Large intestine (tissue), 3 donors: Measurements from ENCODE around the gene LRRC74A. TPM values are rescaled to one million over a fixed set of nuclear protein-coding genes. Genes with fewer than 3 reads are reported as not detected.
A peak's percentile ranks its signal among the peaks of the same experiment; 100 is the strongest.

Experiments used
- DNase-seq, 2 donors: peaks; one replicate each; pipeline versions ENCODE4 v3.0.0 to v3.0.0-alpha.2; 2013
- H3K27ac ChIP-seq: one replicate; pipeline ENCODE4 v1.5.1; 2013; ENCODE audit warnings: low read length
- H3K27me3 ChIP-seq: 2 replicates; pipeline ENCODE4 v1.6.1; 2013; ENCODE audit warnings: low read length; ENCODE audit not compliant: control insufficient read depth, insufficient read depth
- H3K36me3 ChIP-seq: 2 replicates; pipeline ENCODE4 v1.6.1; 2013; ENCODE audit warnings: low read length; ENCODE audit not compliant: control insufficient read depth, insufficient read depth
- H3K4me1 ChIP-seq: one replicate; pipeline ENCODE4 v1.6.1; 2013; ENCODE audit warnings: low read length; ENCODE audit not compliant: control insufficient read depth, insufficient read depth
- H3K4me3 ChIP-seq: one replicate; pipeline ENCODE4 v1.5.1; 2013; ENCODE audit warnings: low read length
- H3K9me3 ChIP-seq: one replicate; pipeline ENCODE4 v1.6.1; 2013; ENCODE audit warnings: mild to moderate bottlenecking, low read depth, low read length, moderate library complexity; ENCODE audit not compliant: control insufficient read depth
- WGBS: methylation state at CpG from one replicate; pipeline ENCODE4 v1.1.5; 2013; ENCODE audit warnings: low lambda C conversion rate; ENCODE audit not compliant: insufficient coverage; 5-methylcytosine and 5-hydroxymethylcytosine counted together
- polyA plus RNA-seq: library from polyadenylated mRNA; unstranded; fragments of 120-200 nt; gene quantifications from one replicate; pipeline ENCODE4 v1.2.1, GENCODE V29; 2013

LRRC74A gene
- polyA plus RNA-seq, 1 donor: not detected

- no peaks in the 10 kb centered on the region for H3K9me3 ChIP-seq
- DNase-seq: no peak
- H3K27ac ChIP-seq: no peak overlapping the region
- H3K27me3 ChIP-seq: no peaks in the 10 kb centered on the region
- H3K4me3 ChIP-seq: no peak overlapping the region
- WGBS: 100% methylated on average over 1 of the region's 17 CpGs
- H3K36me3 ChIP-seq: no peaks in the 10 kb centered on the region
- H3K4me1 ChIP-seq: peaks cover 3% of the 10 kb centered on the region
Observed at GRCh38 chr14:76828339-76829012, 2.3 kb downstream of the LRRC74A start.

GRCh38 chr14:76829013-76829365, 2.8 kb downstream of the LRRC74A start:
- no peak overlapping the region for H3K27ac ChIP-seq
- no peaks in the 10 kb centered on the region for H3K9me3 ChIP-seq
- H3K4me1 ChIP-seq: peaks cover 3% of the 10 kb centered on the region
- H3K4me3 ChIP-seq: no peak overlapping the region
- WGBS: no CpG with 5 or more reads among the region's 3 CpGs
- no peak for DNase-seq
- H3K36me3 ChIP-seq: no peaks in the 10 kb centered on the region
- H3K27me3 ChIP-seq: no peaks in the 10 kb centered on the region

GRCh38 chr14:76829650-76830421, 3.6 kb downstream of the LRRC74A start:
- H3K27ac ChIP-seq: peak overlapping the region; percentile 12

DNA sequence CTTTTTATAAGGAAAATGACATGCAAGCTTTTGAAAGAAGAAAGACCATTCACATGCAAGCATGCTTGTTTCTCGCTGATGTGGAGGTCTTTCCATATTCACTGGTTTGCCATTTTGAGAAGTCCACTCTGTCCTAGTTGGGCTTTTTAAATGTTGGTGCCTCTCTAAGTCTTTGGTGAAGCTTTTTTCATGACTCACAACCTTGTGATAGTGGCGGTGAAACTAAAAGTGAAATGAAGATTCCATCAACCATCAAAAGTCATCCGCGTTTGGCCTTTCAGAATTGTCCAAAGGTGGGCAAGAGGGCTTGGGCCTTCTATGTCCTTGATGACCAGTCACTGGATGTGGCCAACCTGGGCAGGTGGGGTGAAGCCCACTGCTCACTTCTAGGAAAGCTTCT, 4.3 kb downstream of the LRRC74A start:
- no peak overlapping the region for H3K27ac ChIP-seq
- no CpG with 5 or more reads among the region's 4 CpGs for WGBS
- no peaks in the 10 kb centered on the region for H3K36me3 ChIP-seq
- no peaks in the 10 kb centered on the region for H3K9me3 ChIP-seq
- no peaks in the 10 kb centered on the region for H3K27me3 ChIP-seq
- peaks cover 10% of the 10 kb centered on the region for H3K4me1 ChIP-seq
- H3K4me3 ChIP-seq: no peak overlapping the region
- no peak for DNase-seq

More at GRCh38 chr14:76829650-76830421, 3.6 kb downstream of the LRRC74A start:
- no CpG with 5 or more reads among the region's 7 CpGs for WGBS
- Histone ChIP-seq H3K27me3 (no peaks in the 10 kb centered on the region), H3K4me3 (no peak overlapping the region), H3K36me3 (no peaks in the 10 kb centered on the region), H3K9me3 (no peaks in the 10 kb centered on the region), H3K4me1 (peaks cover 8% of the 10 kb centered on the region)
- DNase-seq: peak; percentile 20 to 55

- DNase-seq: peak; percentile 72 to 83
- no CpG with 5 or more reads among the region's 1 CpG for WGBS
- Histone ChIP-seq H3K36me3 (no peaks in the 10 kb centered on the region), H3K27ac (peak overlapping the region; percentile 51), H3K4me3 (no peak overlapping the region), H3K4me1 (peaks cover 10% of the 10 kb centered on the region), H3K27me3 (no peaks in the 10 kb centered on the region), H3K9me3 (no peaks in the 10 kb centered on the region)
Observed at GRCh38 chr14:76832503-76832988, 6.3 kb downstream of the LRRC74A start.

DNA sequence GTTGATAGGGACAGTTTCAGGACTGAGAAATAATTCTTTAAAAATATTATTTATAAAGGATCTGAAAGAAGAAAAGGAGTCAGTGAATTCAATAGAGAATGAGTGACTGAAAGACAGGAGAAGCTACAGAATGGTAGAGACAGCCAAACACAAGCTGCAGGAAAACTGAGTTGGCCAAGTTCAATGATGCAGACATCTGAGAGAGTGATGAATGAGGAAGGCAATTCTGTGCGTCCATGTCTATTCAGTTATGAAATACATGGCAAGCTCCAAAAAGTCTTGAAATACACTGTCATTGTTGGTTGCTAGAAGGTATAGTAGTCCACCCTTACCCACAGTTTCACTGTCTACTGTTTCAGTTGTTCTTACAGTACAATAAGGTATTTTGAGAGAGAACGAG, 6.8 kb downstream of the LRRC74A start:
- no peak for DNase-seq
- Histone ChIP-seq H3K36me3 (no peaks in the 10 kb centered on the region), H3K4me1 (peaks cover 10% of the 10 kb centered on the region), H3K27ac (no peak overlapping the region), H3K27me3 (no peaks in the 10 kb centered on the region), H3K4me3 (no peak overlapping the region), H3K9me3 (no peaks in the 10 kb centered on the region)
- WGBS: no CpG with 5 or more reads among the region's 2 CpGs

DNA sequence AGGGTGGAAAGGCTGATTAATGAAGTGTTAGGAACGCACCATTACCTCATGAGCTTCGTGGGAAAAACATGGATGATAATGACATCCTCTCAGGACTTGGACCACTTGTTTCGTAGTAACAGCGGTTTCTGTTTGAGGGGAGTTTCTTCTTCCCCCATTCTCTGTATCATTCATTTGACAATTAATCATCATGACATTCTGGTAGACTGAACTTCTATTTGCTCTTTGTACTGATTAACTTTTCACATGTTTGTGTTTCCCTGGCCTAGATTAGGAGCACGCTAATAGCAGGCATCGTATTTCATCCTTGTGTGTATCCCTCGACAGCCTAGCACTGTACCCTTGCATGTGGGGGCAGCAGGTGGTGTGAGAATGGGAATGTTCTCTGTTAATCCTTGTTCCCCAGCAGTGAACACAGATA, 8.0 kb downstream of the LRRC74A start:
- Histone ChIP-seq H3K27ac (no peak overlapping the region), H3K4me3 (no peak overlapping the region)
- 0% methylated on average over 2 of the region's 7 CpGs for WGBS

GRCh38 chr14:76836029-76836630, 9.9 kb downstream of the LRRC74A start:
- Histone ChIP-seq H3K27me3 (no peaks in the 10 kb centered on the region), H3K4me3 (no peak overlapping the region), H3K9me3 (no peaks in the 10 kb centered on the region), H3K36me3 (no peaks in the 10 kb centered on the region), H3K4me1 (peaks cover 10% of the 10 kb centered on the region), H3K27ac (no peak overlapping the region)
- no CpG with 5 or more reads among the region's 13 CpGs for WGBS
- DNase-seq: no peak

More for the DNA sequence above, 8.0 kb downstream of the LRRC74A start:
- H3K9me3 ChIP-seq: no peaks in the 10 kb centered on the region
- DNase-seq: peak in 1 of 2 donors; percentile 67
- no peaks in the 10 kb centered on the region for H3K27me3 ChIP-seq
- H3K4me1 ChIP-seq: peaks cover 10% of the 10 kb centered on the region
- H3K36me3 ChIP-seq: no peaks in the 10 kb centered on the region

DNA sequence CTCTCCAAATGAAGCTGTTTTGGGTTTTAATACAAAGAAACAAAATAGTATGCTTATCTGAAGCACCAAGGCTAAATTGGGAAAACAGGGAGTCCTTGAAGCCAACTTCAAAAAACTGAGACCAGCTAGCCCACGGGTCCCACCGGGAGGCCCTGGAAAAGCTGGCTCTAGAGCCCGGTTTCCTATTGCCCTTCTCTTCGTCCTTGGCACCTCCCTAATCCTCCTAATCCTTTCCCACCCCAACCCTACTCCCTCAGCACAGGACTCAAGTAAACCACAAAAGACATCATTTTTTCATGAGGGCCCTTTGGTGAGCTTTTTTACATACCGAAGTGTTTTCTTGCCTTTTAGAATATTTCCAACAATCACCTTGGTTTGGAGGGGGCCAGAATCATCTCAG, 11.3 kb downstream of the LRRC74A start:
- Histone ChIP-seq H3K9me3 (no peaks in the 10 kb centered on the region), H3K27me3 (no peaks in the 10 kb centered on the region), H3K4me3 (no peak overlapping the region), H3K36me3 (no peaks in the 10 kb centered on the region), H3K4me1 (peaks cover 6% of the 10 kb centered on the region), H3K27ac (no peak overlapping the region)
- no CpG with 5 or more reads among the region's 5 CpGs for WGBS
- DNase-seq: no peak

DNA sequence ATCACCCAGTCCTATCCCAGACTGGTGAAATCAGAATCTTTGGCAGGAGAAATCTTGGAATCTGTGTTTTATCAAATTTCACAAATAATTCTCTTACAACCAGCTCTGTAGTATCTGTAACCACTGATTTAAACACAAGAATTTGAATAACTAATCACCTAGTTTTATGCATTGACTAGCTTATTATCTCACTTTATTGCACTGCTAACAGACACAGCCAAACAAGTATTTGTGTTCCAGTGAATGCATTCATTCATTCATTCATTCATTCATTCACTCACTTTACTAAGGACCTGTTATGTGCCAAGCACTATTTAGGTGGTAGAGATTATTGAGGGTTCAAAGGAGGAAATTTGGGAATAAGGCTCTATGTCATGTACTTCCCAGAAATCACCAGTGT, 16.2 kb downstream of the LRRC74A start:
- H3K27ac ChIP-seq: no peak overlapping the region
- H3K9me3 ChIP-seq: no peaks in the 10 kb centered on the region
- no peaks in the 10 kb centered on the region for H3K36me3 ChIP-seq
- no peak overlapping the region for H3K4me3 ChIP-seq
- H3K27me3 ChIP-seq: no peaks in the 10 kb centered on the region
- no peak for DNase-seq
- H3K4me1 ChIP-seq: no peaks in the 10 kb centered on the region
